HEK293 (cell line): ENCODE data around the gene ARHGAP22.

Experiments
- CTCF ChIA-PET: fragments of 350-600 bp; formaldehyde crosslinking; extraction: SDS; loops from one replicate; lab custom pipeline; 2021; ENCODE audit warnings: antibody characterized with exemption; lab: Yijun Ruan, JAX
- POLR2A ChIA-PET: fragments of 300-600 bp; formaldehyde crosslinking; extraction: SDS; loops from one replicate; lab custom pipeline; 2020; ENCODE audit warnings: antibody characterized with exemption, inconsistent platforms; lab: Yijun Ruan, JAX
- H3K27ac ChIP-seq: fragments of 200-500 bp; sonication (Bioruptor generic); 2 replicates; pipeline ENCODE4 v1.5.1; 2014; ENCODE audit warnings: low read depth, low read length, control low read depth, inconsistent platforms; ENCODE audit errors: extremely low read depth
- H3K36me3 ChIP-seq, 2 experiments: fragments of 200-500 bp in 1 of 2; sonication (Bioruptor generic) in 1 of 2; 1 replicate in 1 of 2; 2 replicates in 1 of 2; pipeline ENCODE4 v1.5.1; 2014 to 2017; ENCODE audit warnings: inconsistent platforms in 2 of 2, low read length in 2 of 2; ENCODE audit not compliant: control insufficient read depth in 2 of 2, insufficient read depth in 1 of 2
- H3K4me1 ChIP-seq: fragments of 200-500 bp; sonication (Bioruptor generic); 2 replicates; pipeline ENCODE4 v1.5.1; 2014; ENCODE audit warnings: mild to moderate bottlenecking, low read length, inconsistent platforms; ENCODE audit not compliant: control insufficient read depth, insufficient read depth
- H3K4me3 ChIP-seq: 2 replicates; pipeline ENCODE4 v1.5.1; 2011; ENCODE audit warnings: low read depth, mild to moderate bottlenecking, control low read depth, low read length, moderate library complexity
- H3K9me3 ChIP-seq: fragments of 200-500 bp; sonication (Bioruptor generic); 2 replicates; pipeline ENCODE4 v1.5.1; 2014; ENCODE audit warnings: low read depth, low read length, inconsistent platforms; ENCODE audit not compliant: control insufficient read depth, insufficient read depth
- AEBP2 ChIP-seq: fragments of 450-650 bp; formaldehyde crosslinking; IDR thresholded peaks from 2 replicates; pipeline ENCODE4 v1.5.1; 2016; ENCODE audit warnings: missing biosample characterization, missing genetic modification characterization, borderline replicate concordance
- ATF2 ChIP-seq: fragments of 450-650 bp; formaldehyde crosslinking; IDR thresholded peaks from 2 replicates; pipeline ENCODE4 v1.5.1; 2016; ENCODE audit warnings: missing biosample characterization, missing genetic modification characterization, low read depth
- GLIS1 ChIP-seq: fragments of 450-650 bp; formaldehyde crosslinking; IDR thresholded peaks from 2 replicates; pipeline ENCODE4 v1.5.1; 2016; ENCODE audit warnings: missing biosample characterization, missing genetic modification characterization
- KLF8 ChIP-seq: fragments of 450-650 bp; formaldehyde crosslinking; IDR thresholded peaks from 2 replicates; pipeline ENCODE4 v1.5.1; 2016; ENCODE audit warnings: missing biosample characterization, missing genetic modification characterization
- SP3 ChIP-seq: fragments of 450-650 bp; formaldehyde crosslinking; IDR thresholded peaks from 2 replicates; pipeline ENCODE4 v1.5.1; 2016; ENCODE audit warnings: missing biosample characterization, missing genetic modification characterization
- ZFP69B ChIP-seq: fragments of 450-650 bp; formaldehyde crosslinking; IDR thresholded peaks from 2 replicates; pipeline ENCODE4 v1.5.1; 2016; ENCODE audit warnings: missing biosample characterization, missing genetic modification characterization
- ZIC2 ChIP-seq: fragments of 450-650 bp; formaldehyde crosslinking; IDR thresholded peaks from 2 replicates; pipeline ENCODE4 v1.5.1; 2016; ENCODE audit warnings: missing biosample characterization, missing genetic modification characterization
- ZNF146 ChIP-seq: fragments of 450-650 bp; formaldehyde crosslinking; IDR thresholded peaks from 2 replicates; pipeline ENCODE4 v1.5.1; 2016; ENCODE audit warnings: missing biosample characterization, missing genetic modification characterization
- ZNF26 ChIP-seq: fragments of 450-650 bp; formaldehyde crosslinking; IDR thresholded peaks from 2 replicates; pipeline ENCODE4 v1.5.1; 2016; ENCODE audit warnings: missing biosample characterization, missing genetic modification characterization
- ZNF629 ChIP-seq: fragments of 450-650 bp; formaldehyde crosslinking; IDR thresholded peaks from 2 replicates; pipeline ENCODE4 v1.5.1; 2017; ENCODE audit warnings: missing biosample characterization, missing genetic modification characterization
- ZNF658 ChIP-seq: fragments of 450-650 bp; formaldehyde crosslinking; IDR thresholded peaks from 2 replicates; pipeline ENCODE4; 2016; ENCODE audit warnings: missing biosample characterization, missing genetic modification characterization
- ZNF747 ChIP-seq: fragments of 450-650 bp; formaldehyde crosslinking; IDR thresholded peaks from 2 replicates; pipeline ENCODE4 v1.5.1; 2016; ENCODE audit warnings: missing biosample characterization, missing genetic modification characterization
- ZSCAN23 ChIP-seq: fragments of 450-650 bp; formaldehyde crosslinking; IDR thresholded peaks from 2 replicates; pipeline ENCODE4 v1.5.1; 2016; ENCODE audit warnings: missing biosample characterization, missing genetic modification characterization

ARHGAP22 gene

GRCh38 chr10:48459270-48460150, 145.4 kb downstream of the ARHGAP22 start:
- H3K9me3 ChIP-seq = no peaks in the 10 kb centered on the region
- TF ChIP-seq ZIC2 (tag by site-specific recombination) (peak; percentile 65), SP3 (no peak)
- POLR2A ChIA-PET = no interaction called here
- peaks cover 2% of the 10 kb centered on the region; the same call in 1 of the 2 replicates for H3K4me1 ChIP-seq
- no peak overlapping the region for H3K4me3 ChIP-seq
- CTCF ChIA-PET = interaction anchor here (0.8 kb wide), 1 partner anchor 35 kb away, joined by 4 read pairs; no protein-coding TSS in a partner anchor
- H3K27ac ChIP-seq = no peak overlapping the region
- no peaks in the 10 kb centered on the region for H3K36me3 ChIP-seq

- Histone ChIP-seq H3K27ac (no peak overlapping the region), H3K4me3 (no peak overlapping the region)
- TF ChIP-seq ZNF26 (tag by site-specific recombination) (no peak), GLIS1 (tag by site-specific recombination) (peak; percentile 70)
These were observed 146.2 kb downstream of the ARHGAP22 start for GRCh38 chr10:48458662-48459048.

GRCh38 chr10:48457949-48458661, 146.8 kb downstream of the ARHGAP22 start:
- POLR2A ChIA-PET = interaction anchor here (0.6 kb wide), 1 partner anchor 41 kb away, joined by 3 read pairs; no protein-coding TSS in a partner anchor
- Histone ChIP-seq H3K36me3 (peaks cover 0 to 3% of the 10 kb centered on the region in 2 experiments; a peak in 1 of 3 replicates), H3K4me1 (peaks cover 2% of the 10 kb centered on the region; the same call in 1 of the 2 replicates), H3K4me3 (no peak overlapping the region), H3K27ac (no peak overlapping the region), H3K9me3 (no peaks in the 10 kb centered on the region)
- TF ChIP-seq KLF8 (no peak), ATF2 (no peak), ZNF146 (no peak)
- CTCF ChIA-PET = interaction anchor here (0.7 kb wide), 1 partner anchor 56 kb away, joined by 3 read pairs; no protein-coding TSS in a partner anchor

More at GRCh38 chr10:48458662-48459048, 146.2 kb downstream of the ARHGAP22 start:
- Histone ChIP-seq H3K9me3 (no peaks in the 10 kb centered on the region), H3K4me1 (peaks cover 2% of the 10 kb centered on the region; the same call in 1 of the 2 replicates), H3K36me3 (no peaks in the 10 kb centered on the region)
- CTCF ChIA-PET = interaction anchor here (0.7 to 0.8 kb wide), 2 partner anchors 36 to 55 kb away, joined by 3 to 4 read pairs; no protein-coding TSS in a partner anchor
- POLR2A ChIA-PET = no interaction called here

- Histone ChIP-seq H3K9me3 (no peaks in the 10 kb centered on the region), H3K36me3 (peaks cover 0 to 10% of the 10 kb centered on the region in 2 experiments; a peak in 1 of 3 replicates), H3K4me1 (peaks cover 2% of the 10 kb centered on the region; the same call in 1 of the 2 replicates), H3K27ac (no peak overlapping the region), H3K4me3 (no peak overlapping the region)
- ChIA-PET POLR2A (interaction anchor here (0.6 kb wide), 1 partner anchor 42 kb away, joined by 3 read pairs; no protein-coding TSS in a partner anchor), CTCF (no interaction called here)
- TF ChIP-seq ZFP69B (tag by site-specific recombination) (no peak), AEBP2 (no peak), ZNF629 (tag by site-specific recombination) (no peak), ZSCAN23 (tag by site-specific recombination) (no peak), ZNF747 (tag by site-specific recombination) (no peak), ZNF658 (tag by site-specific recombination) (no peak)
These were observed 147.8 kb downstream of the ARHGAP22 start for GRCh38 chr10:48456808-48457761.
